Neutrophil (primary cell): ENCODE data around the gene OST4.

ENCODE experiments used
- H3K27ac ChIP-seq: fragments of 200-600 bp; sonication (generic); 2 replicates; pipeline ENCODE4 v1.5.1; 2016; ENCODE audit warnings: mild to moderate bottlenecking, moderate library complexity
- H3K27me3 ChIP-seq: fragments of 200-600 bp; sonication (generic); 2 replicates; pipeline ENCODE4 v1.6.0; 2016; ENCODE audit warnings: mild to moderate bottlenecking
- H3K36me3 ChIP-seq: fragments of 200-600 bp; sonication (generic); 2 replicates; pipeline ENCODE4 v1.5.1; 2017
- H3K4me1 ChIP-seq, 2 experiments: fragments of 200-600 bp in 1 of 2; sonication (generic) in 1 of 2; 1 replicate in 1 of 2; 2 replicates in 1 of 2; pipeline versions ENCODE4 v1.5.1 to v1.6.1; 2013 to 2016; ENCODE audit warnings: low read depth in 1 of 2, low read length in 1 of 2, mild to moderate bottlenecking in 1 of 2, moderate library complexity in 1 of 2; ENCODE audit not compliant: control insufficient read depth in 1 of 2, insufficient read depth in 1 of 2
- H3K4me3 ChIP-seq, 2 experiments: fragments of 200-600 bp in 1 of 2; sonication (generic) in 1 of 2; 1 replicate in 1 of 2; 2 replicates in 1 of 2; pipeline ENCODE4 v1.5.1; 2013 to 2016; ENCODE audit warnings: low read depth in 1 of 2, low read length in 1 of 2, mild to moderate bottlenecking in 1 of 2, moderate library complexity in 1 of 2
- H3K9me3 ChIP-seq: fragments of 200-600 bp; sonication (generic); 2 replicates; pipeline ENCODE4 v1.5.1; 2016
- TF ChIP-seq, protein P1 (sequence below): fragments of 200-600 bp; sonication (generic); IDR thresholded peaks from 2 replicates; pipeline ENCODE4 v1.5.1; 2016; ENCODE audit warnings: antibody characterized with exemption

Gene OST4

DNA sequence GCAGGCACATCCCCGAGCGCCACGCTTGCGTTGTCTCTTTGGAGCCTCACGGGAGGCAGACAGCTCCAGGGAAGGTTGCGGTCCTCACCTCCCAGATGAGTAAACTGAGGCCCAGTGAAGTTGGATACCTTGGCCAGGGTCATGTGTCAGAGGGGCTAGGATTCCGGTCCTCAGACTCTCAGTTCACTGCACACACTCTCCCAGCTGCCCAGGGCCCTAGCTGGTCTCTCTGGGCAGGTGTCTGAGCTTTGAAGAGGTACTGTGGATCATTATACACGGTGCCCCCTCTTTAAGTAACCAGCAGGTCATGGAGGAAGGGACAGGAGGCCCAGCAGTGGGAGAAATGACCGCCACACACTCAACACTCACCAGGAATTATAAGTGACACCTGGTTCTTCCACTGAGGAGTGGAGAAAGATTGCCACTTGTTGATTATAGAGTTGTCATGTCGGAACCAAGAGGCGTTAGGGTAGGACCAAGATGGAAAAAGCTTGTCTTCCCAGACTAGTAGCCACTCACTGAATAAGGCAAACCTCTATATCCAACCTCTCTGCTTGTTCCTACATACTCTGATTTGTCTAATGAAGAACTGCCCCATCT lies 38.1 kb downstream of the OST4 start:
- Histone ChIP-seq H3K36me3 (peaks cover 37% of the 10 kb centered on the region), H3K27ac (peak overlapping the region; percentile 56), H3K4me1 (peaks cover 18 to 19% of the 10 kb centered on the region in 2 experiments), H3K4me3 (peak overlapping the region; percentile 75 to 83), H3K27me3 (no peaks in the 10 kb centered on the region), H3K9me3 (no peaks in the 10 kb centered on the region)
- TF ChIP-seq, protein P1, sequence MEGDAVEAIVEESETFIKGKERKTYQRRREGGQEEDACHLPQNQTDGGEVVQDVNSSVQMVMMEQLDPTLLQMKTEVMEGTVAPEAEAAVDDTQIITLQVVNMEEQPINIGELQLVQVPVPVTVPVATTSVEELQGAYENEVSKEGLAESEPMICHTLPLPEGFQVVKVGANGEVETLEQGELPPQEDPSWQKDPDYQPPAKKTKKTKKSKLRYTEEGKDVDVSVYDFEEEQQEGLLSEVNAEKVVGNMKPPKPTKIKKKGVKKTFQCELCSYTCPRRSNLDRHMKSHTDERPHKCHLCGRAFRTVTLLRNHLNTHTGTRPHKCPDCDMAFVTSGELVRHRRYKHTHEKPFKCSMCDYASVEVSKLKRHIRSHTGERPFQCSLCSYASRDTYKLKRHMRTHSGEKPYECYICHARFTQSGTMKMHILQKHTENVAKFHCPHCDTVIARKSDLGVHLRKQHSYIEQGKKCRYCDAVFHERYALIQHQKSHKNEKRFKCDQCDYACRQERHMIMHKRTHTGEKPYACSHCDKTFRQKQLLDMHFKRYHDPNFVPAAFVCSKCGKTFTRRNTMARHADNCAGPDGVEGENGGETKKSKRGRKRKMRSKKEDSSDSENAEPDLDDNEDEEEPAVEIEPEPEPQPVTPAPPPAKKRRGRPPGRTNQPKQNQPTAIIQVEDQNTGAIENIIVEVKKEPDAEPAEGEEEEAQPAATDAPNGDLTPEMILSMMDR = no peak

DNA sequence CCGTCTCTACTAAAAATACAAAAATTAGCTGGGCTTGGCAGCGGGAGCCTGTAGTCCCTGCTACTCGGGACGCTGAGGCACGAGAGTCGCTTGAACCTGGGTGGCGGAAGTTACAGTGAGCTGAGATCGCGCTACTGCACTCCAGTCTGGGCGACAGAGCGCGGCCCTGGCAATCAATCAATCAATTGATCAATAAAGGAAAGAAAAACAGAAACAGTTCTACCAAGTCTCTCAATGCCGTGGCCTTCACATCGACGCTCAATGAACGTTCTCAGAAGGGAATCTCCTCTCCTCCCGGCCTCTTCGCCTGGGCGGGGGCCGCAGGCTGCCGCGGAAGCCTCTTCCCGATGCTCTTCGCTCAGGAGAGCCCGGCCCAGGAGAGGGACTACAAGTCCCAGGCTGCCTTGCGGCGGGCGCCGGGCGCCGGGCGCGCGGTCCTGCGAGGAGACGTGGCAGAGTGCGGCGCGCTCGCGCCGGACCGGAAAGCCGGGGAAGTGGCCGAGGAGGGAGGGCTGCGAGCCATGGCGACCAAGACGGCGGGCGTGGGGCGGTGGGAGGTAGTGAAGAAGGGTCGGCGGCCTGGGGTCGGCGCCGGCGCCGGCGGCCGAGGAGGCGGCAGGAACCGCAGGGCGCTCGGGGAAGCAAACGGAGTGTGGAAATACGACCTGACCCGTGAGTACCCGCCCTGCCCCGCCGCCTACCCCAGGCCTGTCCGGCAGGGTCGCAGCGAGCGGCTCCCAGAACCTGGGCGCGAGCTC lies 38.8 kb downstream of the OST4 start, which contains the start of gene TMEM214:
Gene TMEM214 (plus strand): TSS at position 471 of the 758 bp plus-strand sequence. CDS start 51 bp downstream, at position 522.
- Histone ChIP-seq H3K36me3 (peaks cover 30% of the 10 kb centered on the region), H3K27ac (peak within 1 kb of the TSS; percentile 56), H3K4me1 (peaks cover 18 to 19% of the 10 kb centered on the region in 2 experiments), H3K27me3 (no peaks in the 10 kb centered on the region), H3K4me3 (peak within 1 kb of the TSS; percentile 75 to 83), H3K9me3 (no peaks in the 10 kb centered on the region)
- TF ChIP-seq, protein P1 = peak; percentile 19

DNA sequence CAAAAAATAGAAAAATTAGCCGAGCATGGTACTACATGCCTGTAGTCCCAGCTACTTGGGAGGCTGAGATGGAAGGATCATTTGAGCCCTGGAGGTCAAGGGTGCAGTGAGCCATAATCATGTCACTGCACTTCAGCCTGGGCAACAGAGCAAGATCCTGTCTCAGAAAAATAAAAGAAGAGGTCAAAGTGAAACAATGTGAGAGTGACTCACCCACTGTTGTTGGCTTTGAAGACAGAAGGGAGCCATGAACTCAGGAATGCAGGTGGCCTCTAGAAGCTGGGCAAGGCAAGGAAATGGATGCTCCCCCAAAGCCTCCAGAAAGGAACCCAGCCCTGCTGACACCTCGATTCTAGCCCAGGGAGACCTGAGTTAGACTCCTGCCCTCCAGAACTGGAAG lies 42.4 kb downstream of the OST4 start:
- no peak overlapping the region for H3K27ac ChIP-seq
- no peaks in the 10 kb centered on the region for H3K9me3 ChIP-seq
- peaks cover 15 to 18% of the 10 kb centered on the region in 2 experiments for H3K4me1 ChIP-seq
- no peaks in the 10 kb centered on the region for H3K27me3 ChIP-seq
- TF ChIP-seq, protein P1 = no peak
- peaks cover 18% of the 10 kb centered on the region for H3K36me3 ChIP-seq
- H3K4me3 ChIP-seq = no peak overlapping the region

DNA sequence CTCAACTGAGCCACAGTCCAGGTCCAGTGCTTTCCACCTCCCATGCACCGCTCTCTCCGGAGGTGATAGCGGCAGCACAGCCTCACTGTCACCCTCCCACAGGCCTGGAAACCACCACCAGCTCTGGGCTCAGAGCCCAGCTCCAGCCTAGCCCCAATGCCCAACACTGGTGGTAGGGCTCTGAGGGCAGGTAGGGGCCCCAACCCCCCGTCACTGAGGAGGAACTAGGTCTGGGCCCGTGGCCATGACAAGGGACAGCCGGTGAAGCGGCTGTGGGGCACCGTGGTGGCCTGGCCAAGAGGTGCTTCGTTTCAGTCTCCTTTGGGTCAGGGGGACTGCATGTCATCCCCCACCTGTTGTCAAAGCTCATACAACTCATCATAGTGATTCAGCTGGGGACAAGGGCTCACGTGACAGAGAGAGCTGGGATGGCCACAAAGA lies 44.2 kb downstream of the OST4 start:
- Histone ChIP-seq H3K36me3 (peaks cover 18% of the 10 kb centered on the region), H3K27me3 (no peaks in the 10 kb centered on the region), H3K27ac (no peak overlapping the region), H3K4me3 (no peak overlapping the region), H3K9me3 (no peaks in the 10 kb centered on the region), H3K4me1 (peaks cover 0 to 2% of the 10 kb centered on the region in 2 experiments)
- TF ChIP-seq, protein P1 = no peak

DNA sequence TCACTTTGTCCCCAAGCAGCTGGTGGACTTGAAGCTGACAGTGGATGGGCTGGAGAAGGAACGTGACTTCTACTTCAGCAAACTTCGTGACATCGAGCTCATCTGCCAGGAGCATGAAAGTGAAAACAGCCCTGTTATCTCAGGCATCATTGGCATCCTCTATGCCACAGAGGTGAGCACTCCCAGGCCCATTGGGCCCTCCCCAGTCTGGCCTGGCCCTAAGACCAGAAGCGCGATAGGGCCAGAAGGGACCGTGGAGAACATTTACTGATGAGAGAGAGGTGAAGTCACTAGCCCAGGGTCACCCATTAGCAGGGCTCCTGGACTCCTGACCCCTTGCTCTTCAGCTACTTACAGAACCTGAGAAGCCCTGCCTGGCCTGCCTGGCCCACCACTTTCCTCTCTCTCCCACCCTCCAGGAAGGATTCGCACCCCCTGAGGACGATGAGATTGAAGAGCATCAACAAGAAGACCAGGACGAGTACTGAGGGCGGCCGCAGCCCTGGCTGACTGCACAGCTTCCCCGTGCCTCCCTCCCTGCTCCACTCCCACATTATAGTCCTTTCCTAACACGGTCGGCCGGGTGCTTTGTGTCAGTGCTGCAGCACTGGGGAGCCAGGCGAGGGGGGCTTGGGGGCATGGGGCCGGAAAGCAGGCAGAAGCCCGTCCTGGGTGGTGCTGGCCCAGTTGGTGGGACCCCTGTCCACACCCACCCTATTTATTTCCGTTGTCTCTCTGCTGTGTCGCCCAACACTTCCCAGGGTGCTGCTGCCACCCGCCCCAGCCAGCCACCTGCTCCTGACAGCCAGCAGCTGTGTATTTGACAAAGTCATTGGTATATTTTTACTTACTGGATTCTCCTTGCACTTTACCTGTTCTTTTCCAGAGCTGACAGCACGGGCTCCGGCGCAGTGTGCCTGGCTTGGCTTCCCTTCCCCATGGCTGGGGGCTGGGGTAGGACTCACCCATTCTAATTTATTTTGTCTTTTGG lies 45.3 kb downstream of the OST4 start:
- H3K9me3 ChIP-seq = no peaks in the 10 kb centered on the region
- H3K27ac ChIP-seq = no peak overlapping the region
- no peak overlapping the region for H3K4me3 ChIP-seq
- H3K27me3 ChIP-seq = no peaks in the 10 kb centered on the region
- peaks cover 18% of the 10 kb centered on the region for H3K36me3 ChIP-seq
- H3K4me1 ChIP-seq = no peaks in the 10 kb centered on the region
- TF ChIP-seq, protein P1 = no peak
